Measurements from ENCODE around the gene CEP170B.
"Not testable (repeated sequence)": the region's sequence is repeated elsewhere in the genome, so short reads cannot be mapped to it uniquely, and the experiment has no call there.

The CEP170B gene

GRCh38 chr14:104935955-104936354, 70.9 kb downstream of the CEP170B start:
- no peak for TF ChIP-seq JUND (IDR thresholded peaks at IDR 0.05; ENCODE audit: low read depth)
- DNase-seq (ENCODE audit: low read depth in 1 of 2, low spot score in 1 of 2): no peak
- in situ Hi-C loops (cut with HindIII; ENCODE audit: low pct_unique_long_range_greater_than_20kb, low sequenced_read_pairs): no loop called here

GRCh38 chr14:104936361-104937155, 71.5 kb downstream of the CEP170B start:
- no peak for DNase-seq (ENCODE audit: low read depth in 1 of 2, low spot score in 1 of 2)
- in situ Hi-C loops (cut with HindIII; ENCODE audit: low pct_unique_long_range_greater_than_20kb, low sequenced_read_pairs): no loop called here
- no peak for TF ChIP-seq JUND (IDR thresholded peaks at IDR 0.05; ENCODE audit: low read depth)

- no peak for TF ChIP-seq JUND (IDR thresholded peaks at IDR 0.05; ENCODE audit: low read depth)
- in situ Hi-C loops (cut with HindIII; ENCODE audit: low pct_unique_long_range_greater_than_20kb, low sequenced_read_pairs): no loop called here
- no peak for DNase-seq (ENCODE audit: low read depth in 1 of 2, low spot score in 1 of 2)
Measured at GRCh38 chr14:104937161-104937560, 72.1 kb downstream of the CEP170B start.

GRCh38 chr14:104937694-104938365, 72.8 kb downstream of the CEP170B start:
- no peak for TF ChIP-seq JUND (IDR thresholded peaks at IDR 0.05; ENCODE audit: low read depth)
- DNase-seq (ENCODE audit: low read depth in 1 of 2, low spot score in 1 of 2): no peak
- in situ Hi-C loops (cut with HindIII; ENCODE audit: low pct_unique_long_range_greater_than_20kb, low sequenced_read_pairs): no loop called here

- DNase-seq (ENCODE audit: low read depth in 1 of 2, low spot score in 1 of 2): no peak
- in situ Hi-C loops (cut with HindIII; ENCODE audit: low pct_unique_long_range_greater_than_20kb, low sequenced_read_pairs): no loop called here
- TF ChIP-seq JUND (IDR thresholded peaks at IDR 0.05; ENCODE audit: low read depth): no peak
Measured at GRCh38 chr14:104938436-104938835, 73.4 kb downstream of the CEP170B start.

GRCh38 chr14:104938960-104939359, 73.9 kb downstream of the CEP170B start:
- in situ Hi-C loops (cut with HindIII; ENCODE audit: low pct_unique_long_range_greater_than_20kb, low sequenced_read_pairs): no loop called here
- no peak for DNase-seq (ENCODE audit: low read depth in 1 of 2, low spot score in 1 of 2)
- no peak for TF ChIP-seq JUND (IDR thresholded peaks at IDR 0.05; ENCODE audit: low read depth)

GRCh38 chr14:104939666-104940410, 74.8 kb downstream of the CEP170B start:
- in situ Hi-C loops (cut with HindIII; ENCODE audit: low pct_unique_long_range_greater_than_20kb, low sequenced_read_pairs): no loop called here
- no peak for TF ChIP-seq JUND (IDR thresholded peaks at IDR 0.05; ENCODE audit: low read depth)
- no peak for DNase-seq (ENCODE audit: low read depth in 1 of 2, low spot score in 1 of 2)

GRCh38 chr14:104940526-104941150, 75.6 kb downstream of the CEP170B start:
- in situ Hi-C loops (cut with HindIII; ENCODE audit: low pct_unique_long_range_greater_than_20kb, low sequenced_read_pairs): no loop called here
- DNase-seq (ENCODE audit: low read depth in 1 of 2, low spot score in 1 of 2): peak; percentile 65 to 76
- TF ChIP-seq JUND (IDR thresholded peaks at IDR 0.05; ENCODE audit: low read depth): no peak

- DNase-seq (ENCODE audit: low read depth in 1 of 2, low spot score in 1 of 2): no peak
- TF ChIP-seq JUND (IDR thresholded peaks at IDR 0.05; ENCODE audit: low read depth): no peak
- in situ Hi-C loops (cut with HindIII; ENCODE audit: low pct_unique_long_range_greater_than_20kb, low sequenced_read_pairs): no loop called here
Measured at GRCh38 chr14:104941508-104942365, 76.7 kb downstream of the CEP170B start.

- TF ChIP-seq JUND (IDR thresholded peaks at IDR 0.05; ENCODE audit: low read depth): no peak
- in situ Hi-C loops (cut with HindIII; ENCODE audit: low pct_unique_long_range_greater_than_20kb, low sequenced_read_pairs): no loop called here
- DNase-seq (ENCODE audit: low read depth in 1 of 2, low spot score in 1 of 2): no peak
Measured at GRCh38 chr14:104942586-104942985, 77.5 kb downstream of the CEP170B start.

GRCh38 chr14:104943216-104944015, 78.3 kb downstream of the CEP170B start:
- in situ Hi-C loops (cut with HindIII; ENCODE audit: low pct_unique_long_range_greater_than_20kb, low sequenced_read_pairs); DNase-seq (ENCODE audit: low read depth in 1 of 2, low spot score in 1 of 2): not testable (repeated sequence)

- in situ Hi-C loops (cut with HindIII; ENCODE audit: low pct_unique_long_range_greater_than_20kb, low sequenced_read_pairs); DNase-seq (ENCODE audit: low read depth in 1 of 2, low spot score in 1 of 2): not testable (repeated sequence)
Measured at GRCh38 chr14:104944016-104944308, 78.9 kb downstream of the CEP170B start.

- DNase-seq (ENCODE audit: low read depth in 1 of 2, low spot score in 1 of 2): peak in 1 of 2 experiments; percentile 0
- in situ Hi-C loops (cut with HindIII; ENCODE audit: low pct_unique_long_range_greater_than_20kb, low sequenced_read_pairs): not testable (repeated sequence)
Measured at GRCh38 chr14:104944436-104945205, 79.6 kb downstream of the CEP170B start.

GRCh38 chr14:104945266-104945665, 80.2 kb downstream of the CEP170B start:
- in situ Hi-C loops (cut with HindIII; ENCODE audit: low pct_unique_long_range_greater_than_20kb, low sequenced_read_pairs); DNase-seq (ENCODE audit: low read depth in 1 of 2, low spot score in 1 of 2): not testable (repeated sequence)

Measured in T47D (cell line).